A549 (cell line): ENCODE data around the gene NKG7. TPM values are rescaled to one million over a fixed set of nuclear protein-coding genes. Genes with fewer than 3 reads are reported as not detected.
A peak's percentile ranks its signal among the peaks of the same experiment; 100 is the strongest.

Source experiments
- ATAC-seq, 2 experiments: fragments of 200-7000 bp in 1 of 2; fragments of >200 bp in 1 of 2; cut with Nextera tagmentation in 1 of 2; cut with Tn5 transposase in 1 of 2; 3 replicates each; pipeline versions ENCODE4 v1.8.0 to v1.9.1; 2018 to 2020; ENCODE audit warnings: mild to moderate bottlenecking in 1 of 2, moderate library complexity in 1 of 2
- CTCF ChIA-PET: fragments of 300-600 bp; sonication (Branson Sonifier 250); formaldehyde crosslinking; extraction: SDS; loops from one replicate; lab custom pipeline; 2021; ENCODE audit warnings: antibody characterized with exemption, inconsistent platforms; lab: Yijun Ruan, JAX
- POLR2A ChIA-PET: fragments of 350-600 bp; formaldehyde crosslinking; extraction: SDS; loops from one replicate; lab custom pipeline; 2021; ENCODE audit warnings: antibody characterized with exemption, inconsistent platforms; lab: Yijun Ruan, JAX
- DNase-seq, 2 experiments: peaks; one replicate each; pipeline versions ENCODE4 v3.0.0 to v3.0.0-alpha.2; 2011 to 2016; ENCODE audit warnings: low read depth in 1 of 2, low spot score in 1 of 2
- FAIRE-seq: peaks from 2 replicates; lab custom pipeline; 2011; peaks lifted over from hg19 to GRCh38; lab: Jason Lieb, UNC
- H3K27ac ChIP-seq, 2 experiments: fragments of >200 bp; sonication (Bioruptor Twin); formaldehyde crosslinking; 3 replicates each; pipeline ENCODE4 v1.5.1; 2016 to 2017
- H3K4me1 ChIP-seq: fragments of >200 bp; sonication (Bioruptor Twin); formaldehyde crosslinking; 3 replicates; pipeline ENCODE4 v1.6.1; 2016
- H3K4me2 ChIP-seq: fragments of >200 bp; sonication (Bioruptor Twin); formaldehyde crosslinking; 3 replicates; pipeline ENCODE4 v1.6.1; 2016
- H3K4me3 ChIP-seq: fragments of >200 bp; sonication (Bioruptor Twin); formaldehyde crosslinking; 3 replicates; pipeline ENCODE4 v1.5.1; 2016
- H3K9me3 ChIP-seq: fragments of >200 bp; sonication (Bioruptor Twin); formaldehyde crosslinking; 3 replicates; pipeline ENCODE4 v1.6.1; 2016
- BHLHE40 ChIP-seq: IDR thresholded peaks from 2 replicates; pipeline ENCODE4 v1.6.1; 2012; ENCODE audit warnings: low read depth, low read length, inconsistent platforms
- CBX8 ChIP-seq: fragments of 200-600 bp; sonication (generic); IDR thresholded peaks from 2 replicates; pipeline ENCODE4 v1.6.1; 2016
- CHD4 ChIP-seq: fragments of 200-600 bp; sonication (generic); IDR thresholded peaks from 2 replicates; pipeline ENCODE4 v1.6.1; 2016; ENCODE audit warnings: antibody characterized with exemption, mild to moderate bottlenecking, borderline replicate concordance
- EHF ChIP-seq: fragments of 250-450 bp; sonication (Bioruptor Pico); IDR thresholded peaks from 2 replicates; pipeline ENCODE4 v1.5.0; 2020; ENCODE audit warnings: mild to moderate bottlenecking
- EHMT2 ChIP-seq: fragments of 200-600 bp; sonication (generic); IDR thresholded peaks from 2 replicates; pipeline ENCODE4 v1.6.1; 2016; ENCODE audit warnings: antibody characterized with exemption, low read depth, mild to moderate bottlenecking, moderate library complexity
- ELK1 ChIP-seq: fragments of 150-350 bp; IDR thresholded peaks from 2 replicates; pipeline ENCODE4 v1.6.1; 2014; ENCODE audit warnings: low read depth, mild to moderate bottlenecking, low read length
- FOSL2 ChIP-seq, 2 experiments: fragments of 450-650 bp in 1 of 2; fragments of >200 bp in 1 of 2; sonication (Bioruptor Twin) in 1 of 2; formaldehyde crosslinking; IDR thresholded peaks; 2 replicates each; pipeline versions ENCODE4 v1.5.0 to v1.6.1; 2016 to 2020; ENCODE audit warnings: mild to moderate bottlenecking in 1 of 2, moderate library complexity in 1 of 2
- HOXA7 ChIP-seq: fragments of 250-450 bp; sonication (Bioruptor Pico); IDR thresholded peaks from 2 replicates; pipeline ENCODE4 v1.5.0; 2020; ENCODE audit warnings: mild to moderate bottlenecking, moderate library complexity
- JUNB ChIP-seq: fragments of >200 bp; sonication (Bioruptor Twin); formaldehyde crosslinking; IDR thresholded peaks from 2 replicates; pipeline ENCODE4 v1.6.1; 2016
- MAFK ChIP-seq: fragments of 450-650 bp; IDR thresholded peaks from 2 replicates; pipeline ENCODE4 v1.6.1; 2014; ENCODE audit not compliant: partially characterized antibody
- MAX ChIP-seq: IDR thresholded peaks from 2 replicates; pipeline ENCODE4 v1.6.1; 2012
- NFE2L2 ChIP-seq: fragments of 150-350 bp; conservative IDR thresholded peaks from 2 replicates; pipeline ENCODE4 v1.6.1; 2014; ENCODE audit warnings: low read length
- PBX3 ChIP-seq: IDR thresholded peaks from 2 replicates; pipeline ENCODE4 v1.6.1; 2012
- PHF8 ChIP-seq: fragments of 200-600 bp; sonication (generic); IDR thresholded peaks from 2 replicates; pipeline ENCODE4 v1.6.1; 2016; ENCODE audit warnings: low read depth, mild to moderate bottlenecking, antibody characterized with exemption, moderate library complexity, borderline replicate concordance
- RARB ChIP-seq: fragments of 250-450 bp; sonication (Bioruptor Pico); IDR thresholded peaks from 2 replicates; pipeline ENCODE4 v1.8.0; 2021; ENCODE audit warnings: mild to moderate bottlenecking, moderate library complexity
- RCOR1 ChIP-seq: fragments of 150-350 bp; IDR thresholded peaks from 2 replicates; pipeline ENCODE4 v1.6.1; 2014; ENCODE audit warnings: antibody characterized with exemption, low read length, low read depth
- SREBF2 ChIP-seq: fragments of 450-650 bp; IDR thresholded peaks from 2 replicates; pipeline ENCODE4 v1.6.1; 2014; ENCODE audit warnings: mild to moderate bottlenecking, moderate library complexity
- TFCP2L1 ChIP-seq: fragments of 250-450 bp; sonication (Bioruptor Pico); IDR thresholded peaks from 2 replicates; pipeline ENCODE4 v1.5.0; 2021; ENCODE audit warnings: mild to moderate bottlenecking
- ZC3H11A ChIP-seq: fragments of 450-650 bp; IDR thresholded peaks from 2 replicates; pipeline ENCODE4 v1.6.1; 2014; ENCODE audit warnings: antibody characterized with exemption, mild to moderate bottlenecking
- ZSCAN20 ChIP-seq: fragments of 250-450 bp; sonication (Bioruptor Pico); IDR thresholded peaks from 2 replicates; pipeline ENCODE4 v1.8.0; 2022; ENCODE audit warnings: mild to moderate bottlenecking, moderate library complexity
- WGBS: methylation state at CpG from one replicate; pipeline ENCODE4 v1.1.6; 2017; ENCODE audit errors: missing lambda C conversion rate; 5-methylcytosine and 5-hydroxymethylcytosine counted together
- polyA plus RNA-seq, 4 experiments: library from polyadenylated mRNA; depleted of rRNA in 3 of 4; stranded (reverse); fragments of >200 nt; fragmentation: RNase III in 1 of 4; extraction: RNeasy Plus Mini Kit Qiagen cat#74134 plus additional on column Dnase treatment in 1 of 4; gene quantifications; 2 replicates in 3 of 4; 3 replicates in 1 of 4; pipeline ENCODE4 v1.2.3, GENCODE V29; 2011 to 2017
- TF ChIP-seq, protein P1 (sequence below): fragments of >200 bp; sonication (Bioruptor Twin); formaldehyde crosslinking; IDR thresholded peaks from 2 replicates; pipeline ENCODE4 v1.6.1; 2016

The NKG7 gene
- polyA plus RNA-seq, 2 of the 4 experiments (the other 2 are of a cell fraction) = not detected

DNA sequence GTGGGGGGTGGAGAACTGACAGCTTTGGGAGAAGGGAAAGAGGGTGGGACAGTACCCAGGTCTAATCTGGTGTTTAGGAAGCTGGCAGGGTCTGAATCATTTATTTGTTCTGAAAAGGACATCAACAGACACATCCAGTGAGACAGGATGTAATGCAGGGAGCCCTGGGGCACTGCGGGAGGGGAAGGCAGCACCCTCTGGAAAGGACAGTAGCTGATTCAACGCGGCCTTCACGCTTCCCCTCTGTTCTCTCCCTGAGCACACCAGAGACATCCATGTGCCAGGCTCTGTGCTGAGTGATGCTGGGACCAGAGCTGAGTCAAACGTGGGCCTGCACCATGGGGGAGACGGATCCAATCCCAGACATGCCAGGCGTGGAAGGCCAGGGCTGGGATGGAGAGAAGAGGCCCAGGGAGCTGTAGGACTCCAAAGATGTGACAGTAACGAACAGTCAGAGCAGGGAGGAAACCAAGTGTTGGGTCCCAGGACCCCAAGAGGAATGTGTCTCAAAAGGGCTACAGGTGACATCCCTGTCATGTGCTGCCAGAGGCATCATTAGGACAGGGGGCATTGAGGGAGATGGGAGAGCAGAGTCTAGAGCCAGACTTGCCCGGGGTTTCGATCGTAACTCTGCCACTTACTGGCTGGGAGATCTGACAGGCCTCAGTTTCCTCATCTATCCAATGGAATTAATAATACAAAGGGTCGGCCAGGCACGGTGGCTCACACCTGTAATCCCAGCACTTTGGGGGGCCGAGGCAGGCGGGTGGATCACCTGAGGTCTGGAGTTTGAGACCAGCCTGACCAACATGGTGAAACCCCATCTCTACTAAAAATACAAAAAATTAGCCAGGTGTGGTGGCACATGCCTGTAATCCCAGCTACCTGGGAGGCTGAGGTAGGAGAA is 8.0 kb downstream of the NKG7 start:
- 43% methylated on average over 15 of the region's 15 CpGs for WGBS
- DNase-seq = peak; percentile 50 to 70
- ATAC-seq = no peak
- Histone ChIP-seq H3K9me3 (no peaks in the 10 kb centered on the region), H3K4me2 (peak overlapping the region; percentile 90), H3K27ac (peak overlapping the region; percentile 87 to 96), H3K4me1 (peaks cover 62% of the 10 kb centered on the region), H3K4me3 (no peak overlapping the region)
- ChIA-PET CTCF (interaction anchor here (0.6 to 5.6 kb wide), 7 partner anchors 8 to 33 kb away, joined by 3 to 46 read pairs (median 4); partner anchors contain the start of gene VSIG10L), POLR2A (interaction anchor here (4.8 kb wide), 1 partner anchor 25 kb away, joined by 52 read pairs; no protein-coding TSS in a partner anchor)
- no peak for FAIRE-seq
- no peak for TF ChIP-seq NFE2L2
- no peak for TF ChIP-seq FOSL2 (IDR thresholded peaks at IDR 0.05)
- TF ChIP-seq FOSL2 (CRISPR knock-in tag; IDR thresholded peaks at IDR 0.05) = peak; percentile 40; the same call in 1 of the 2 replicates
- TF ChIP-seq JUNB = 0 out of 2 replicates have a peak, but pooled peaks have one; percentile 13
- TF ChIP-seq EHF = no peak
- peak; percentile 57 for TF ChIP-seq MAX

GRCh38 chr19:51361239-51361638 is 11.2 kb downstream of the NKG7 start:
- Histone ChIP-seq H3K4me2 (no peak overlapping the region; the same call in 2 of the 3 replicates), H3K4me3 (no peak overlapping the region), H3K4me1 (peaks cover 73% of the 10 kb centered on the region), H3K9me3 (no peaks in the 10 kb centered on the region), H3K27ac (peak overlapping the region; percentile 87 to 96; a peak in 4 of 6 replicates)
- no peak for DNase-seq
- WGBS = 88% methylated on average over 13 of the region's 13 CpGs
- POLR2A ChIA-PET = no interaction called here
- no peak for FAIRE-seq
- CTCF ChIA-PET = interaction anchor here (0.6 to 5.6 kb wide), 4 partner anchors 20 to 335 kb away, joined by 3 to 46 read pairs (median 3); partner anchors contain the start of gene VSIG10L
- TF ChIP-seq, protein P1, sequence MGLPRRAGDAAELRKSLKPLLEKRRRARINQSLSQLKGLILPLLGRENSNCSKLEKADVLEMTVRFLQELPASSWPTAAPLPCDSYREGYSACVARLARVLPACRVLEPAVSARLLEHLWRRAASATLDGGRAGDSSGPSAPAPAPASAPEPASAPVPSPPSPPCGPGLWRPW = no peak
- TF ChIP-seq BHLHE40 = no peak
- no peak for TF ChIP-seq ELK1
- no peak for TF ChIP-seq HOXA7 (CRISPR knock-in tag)
- no peak for TF ChIP-seq CHD4
- no peak for TF ChIP-seq CBX8
- no peak for TF ChIP-seq PHF8
- TF ChIP-seq TFCP2L1 (CRISPR knock-in tag) = no peak
- TF ChIP-seq ZSCAN20 = no peak
- no peak for TF ChIP-seq EHMT2
- no peak for TF ChIP-seq PBX3
- TF ChIP-seq RARB (CRISPR knock-in tag) = no peak
- no peak for TF ChIP-seq RCOR1
- no peak for TF ChIP-seq SREBF2
- TF ChIP-seq ZC3H11A = no peak
- TF ChIP-seq MAFK = no peak
- no peak for ATAC-seq
